Epithelial cell of esophagus (primary cell): ENCODE results near the gene AHCYL2.

ENCODE experiments used
- DNase-seq: peaks from one replicate; pipeline ENCODE4 v3.0.0; 2010; ENCODE audit warnings: low read depth
- H3K4me3 ChIP-seq: 2 replicates; pipeline ENCODE4 v1.5.1; 2011; ENCODE audit warnings: mild to moderate bottlenecking, low read length, control low read depth
- TF ChIP-seq, protein P1 (sequence below): IDR thresholded peaks from 2 replicates; pipeline ENCODE4 v1.5.1; 2011; ENCODE audit warnings: low read depth, mild to moderate bottlenecking, low read length, control low read depth, inconsistent platforms; ENCODE audit not compliant: insufficient read depth; ENCODE audit errors: missing control alignments

Gene AHCYL2

DNA sequence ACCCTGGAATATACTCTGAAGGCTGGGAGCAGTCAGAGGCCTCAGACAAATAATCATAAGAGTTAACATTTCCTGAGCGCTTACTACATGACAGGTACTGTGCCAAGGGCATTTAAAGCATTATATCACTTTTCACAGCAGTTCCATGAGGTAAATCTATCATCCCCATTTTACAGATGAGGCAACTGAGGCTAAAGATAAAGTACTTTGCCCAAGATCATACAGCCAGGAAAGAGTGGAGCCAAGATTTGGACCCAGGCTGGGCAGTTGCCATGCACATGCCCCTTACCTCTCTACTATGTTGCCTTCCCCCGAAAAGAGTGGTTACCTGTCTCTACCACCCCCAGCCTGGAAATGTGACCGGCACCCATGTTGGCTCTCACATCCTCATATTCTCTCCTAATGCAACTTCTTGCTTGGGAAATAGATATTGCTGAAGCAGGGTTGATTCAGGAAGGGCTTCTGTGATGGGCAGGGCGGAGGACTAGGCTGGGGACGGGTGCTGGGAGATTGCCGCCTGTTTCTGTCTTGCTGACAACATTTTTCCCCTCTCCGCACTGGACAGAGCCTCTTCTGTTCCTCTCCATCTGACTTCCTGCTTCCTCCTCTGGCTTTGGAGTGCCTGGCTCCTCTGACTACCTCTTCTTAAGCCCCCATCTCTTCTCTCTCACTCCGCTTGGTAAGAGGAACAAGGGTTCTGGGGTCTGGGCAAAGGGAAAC lies 22.6 kb upstream of the AHCYL2 start:
- no peak overlapping the region for H3K4me3 ChIP-seq
- no peak for DNase-seq
- TF ChIP-seq, protein P1, sequence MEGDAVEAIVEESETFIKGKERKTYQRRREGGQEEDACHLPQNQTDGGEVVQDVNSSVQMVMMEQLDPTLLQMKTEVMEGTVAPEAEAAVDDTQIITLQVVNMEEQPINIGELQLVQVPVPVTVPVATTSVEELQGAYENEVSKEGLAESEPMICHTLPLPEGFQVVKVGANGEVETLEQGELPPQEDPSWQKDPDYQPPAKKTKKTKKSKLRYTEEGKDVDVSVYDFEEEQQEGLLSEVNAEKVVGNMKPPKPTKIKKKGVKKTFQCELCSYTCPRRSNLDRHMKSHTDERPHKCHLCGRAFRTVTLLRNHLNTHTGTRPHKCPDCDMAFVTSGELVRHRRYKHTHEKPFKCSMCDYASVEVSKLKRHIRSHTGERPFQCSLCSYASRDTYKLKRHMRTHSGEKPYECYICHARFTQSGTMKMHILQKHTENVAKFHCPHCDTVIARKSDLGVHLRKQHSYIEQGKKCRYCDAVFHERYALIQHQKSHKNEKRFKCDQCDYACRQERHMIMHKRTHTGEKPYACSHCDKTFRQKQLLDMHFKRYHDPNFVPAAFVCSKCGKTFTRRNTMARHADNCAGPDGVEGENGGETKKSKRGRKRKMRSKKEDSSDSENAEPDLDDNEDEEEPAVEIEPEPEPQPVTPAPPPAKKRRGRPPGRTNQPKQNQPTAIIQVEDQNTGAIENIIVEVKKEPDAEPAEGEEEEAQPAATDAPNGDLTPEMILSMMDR, result no peak

DNA sequence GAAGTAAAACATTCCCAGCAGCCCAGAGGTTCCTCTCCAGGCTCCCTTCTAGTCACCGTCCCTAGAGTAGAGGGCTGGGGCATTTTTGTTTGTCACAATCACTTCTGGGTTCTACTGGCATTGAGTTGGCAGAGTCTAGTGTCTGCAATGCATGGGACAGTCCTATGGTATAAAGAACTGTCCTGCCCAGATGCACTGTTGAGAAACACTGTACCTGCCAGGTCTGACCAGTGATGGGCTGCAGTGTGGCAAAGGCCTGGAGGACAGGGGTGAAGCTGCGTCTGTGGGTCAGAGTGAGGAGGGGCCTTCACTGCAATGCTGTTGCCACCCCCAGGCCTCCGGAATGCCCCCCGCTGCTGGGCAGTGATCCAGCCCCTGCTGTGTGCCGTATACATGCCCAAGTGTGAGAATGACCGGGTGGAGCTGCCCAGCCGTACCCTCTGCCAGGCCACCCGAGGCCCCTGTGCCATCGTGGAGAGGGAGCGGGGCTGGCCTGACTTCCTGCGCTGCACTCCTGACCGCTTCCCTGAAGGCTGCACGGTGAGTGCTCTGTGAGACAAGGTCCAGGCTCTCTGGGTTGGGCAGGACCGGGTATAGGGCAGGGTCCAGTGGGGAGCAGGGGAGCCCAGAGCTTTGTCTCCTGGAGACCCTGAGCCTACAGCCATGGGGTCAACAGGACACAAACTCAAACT lies 21.6 kb upstream of the AHCYL2 start:
- DNase-seq, result no peak
- no peak overlapping the region for H3K4me3 ChIP-seq
- TF ChIP-seq, protein P1, result no peak

DNA sequence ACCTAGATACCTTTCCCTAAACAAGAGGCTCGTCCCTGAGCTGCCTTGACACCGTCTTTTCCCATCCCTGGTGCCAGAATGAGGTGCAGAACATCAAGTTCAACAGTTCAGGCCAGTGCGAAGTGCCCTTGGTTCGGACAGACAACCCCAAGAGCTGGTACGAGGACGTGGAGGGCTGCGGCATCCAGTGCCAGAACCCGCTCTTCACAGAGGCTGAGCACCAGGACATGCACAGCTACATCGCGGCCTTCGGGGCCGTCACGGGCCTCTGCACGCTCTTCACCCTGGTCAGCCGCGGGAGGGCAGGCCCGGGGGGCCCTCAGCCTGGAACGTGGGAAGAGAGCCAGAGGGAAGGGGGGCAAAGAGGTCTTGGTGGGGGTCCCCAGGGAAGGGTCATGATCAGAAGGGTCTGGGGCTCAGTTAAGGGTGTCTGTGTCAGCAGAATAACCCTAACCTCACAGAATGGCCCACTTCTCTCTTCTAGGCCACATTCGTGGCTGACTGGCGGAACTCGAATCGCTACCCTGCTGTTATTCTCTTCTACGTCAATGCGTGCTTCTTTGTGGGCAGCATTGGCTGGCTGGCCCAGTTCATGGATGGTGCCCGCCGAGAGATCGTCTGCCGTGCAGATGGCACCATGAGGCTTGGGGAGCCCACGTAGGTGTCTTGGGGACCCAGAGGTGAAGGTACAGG lies 19.6 kb upstream of the AHCYL2 start:
- H3K4me3 ChIP-seq, result no peak overlapping the region
- no peak for DNase-seq
- TF ChIP-seq, protein P1, result no peak

DNA sequence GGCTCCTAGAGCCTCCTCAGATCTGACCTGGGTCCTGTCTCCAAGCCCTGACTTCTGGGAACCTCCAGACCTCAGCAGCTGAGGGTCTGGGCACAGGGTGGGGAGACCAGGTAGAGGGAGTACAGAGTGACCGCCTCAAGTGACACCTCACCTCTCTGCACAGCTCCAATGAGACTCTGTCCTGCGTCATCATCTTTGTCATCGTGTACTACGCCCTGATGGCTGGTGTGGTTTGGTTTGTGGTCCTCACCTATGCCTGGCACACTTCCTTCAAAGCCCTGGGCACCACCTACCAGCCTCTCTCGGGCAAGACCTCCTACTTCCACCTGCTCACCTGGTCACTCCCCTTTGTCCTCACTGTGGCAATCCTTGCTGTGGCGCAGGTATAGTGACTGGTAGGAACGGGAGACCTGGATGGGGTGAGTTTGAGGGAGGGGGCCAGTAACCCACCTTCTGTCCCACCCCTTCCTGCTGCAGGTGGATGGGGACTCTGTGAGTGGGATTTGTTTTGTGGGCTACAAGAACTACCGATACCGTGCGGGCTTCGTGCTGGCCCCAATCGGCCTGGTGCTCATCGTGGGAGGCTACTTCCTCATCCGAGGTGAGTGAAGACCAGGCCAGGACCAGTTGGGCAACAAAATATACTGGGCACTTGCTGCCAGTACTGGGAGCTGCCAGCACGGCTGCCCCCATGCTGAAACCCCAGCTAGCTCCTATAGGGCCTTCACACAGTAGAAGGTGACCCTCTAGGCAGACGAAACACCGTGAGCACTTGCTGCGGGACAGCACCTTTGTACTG lies 18.6 kb upstream of the AHCYL2 start:
- TF ChIP-seq, protein P1, result no peak
- DNase-seq, result no peak
- no peak overlapping the region for H3K4me3 ChIP-seq

DNA sequence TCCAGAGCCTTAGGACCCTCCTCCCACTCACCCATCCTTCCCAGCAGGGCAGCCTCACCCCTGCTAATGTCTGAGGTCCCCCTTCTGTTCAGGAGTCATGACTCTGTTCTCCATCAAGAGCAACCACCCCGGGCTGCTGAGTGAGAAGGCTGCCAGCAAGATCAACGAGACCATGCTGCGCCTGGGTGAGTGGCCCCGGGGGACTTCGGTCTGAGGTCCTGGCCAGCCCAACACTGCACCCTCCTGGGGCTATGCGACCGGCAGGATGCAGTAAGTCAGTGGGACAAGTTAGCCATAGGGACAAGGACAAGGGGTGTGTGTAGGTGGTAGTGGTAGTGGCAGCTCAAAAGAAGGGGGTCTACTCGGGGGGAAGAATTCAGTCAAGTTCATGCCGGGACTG lies 16.2 kb upstream of the AHCYL2 start:
- TF ChIP-seq, protein P1, result no peak
- DNase-seq, result no peak
- H3K4me3 ChIP-seq, result no peak overlapping the region

DNA sequence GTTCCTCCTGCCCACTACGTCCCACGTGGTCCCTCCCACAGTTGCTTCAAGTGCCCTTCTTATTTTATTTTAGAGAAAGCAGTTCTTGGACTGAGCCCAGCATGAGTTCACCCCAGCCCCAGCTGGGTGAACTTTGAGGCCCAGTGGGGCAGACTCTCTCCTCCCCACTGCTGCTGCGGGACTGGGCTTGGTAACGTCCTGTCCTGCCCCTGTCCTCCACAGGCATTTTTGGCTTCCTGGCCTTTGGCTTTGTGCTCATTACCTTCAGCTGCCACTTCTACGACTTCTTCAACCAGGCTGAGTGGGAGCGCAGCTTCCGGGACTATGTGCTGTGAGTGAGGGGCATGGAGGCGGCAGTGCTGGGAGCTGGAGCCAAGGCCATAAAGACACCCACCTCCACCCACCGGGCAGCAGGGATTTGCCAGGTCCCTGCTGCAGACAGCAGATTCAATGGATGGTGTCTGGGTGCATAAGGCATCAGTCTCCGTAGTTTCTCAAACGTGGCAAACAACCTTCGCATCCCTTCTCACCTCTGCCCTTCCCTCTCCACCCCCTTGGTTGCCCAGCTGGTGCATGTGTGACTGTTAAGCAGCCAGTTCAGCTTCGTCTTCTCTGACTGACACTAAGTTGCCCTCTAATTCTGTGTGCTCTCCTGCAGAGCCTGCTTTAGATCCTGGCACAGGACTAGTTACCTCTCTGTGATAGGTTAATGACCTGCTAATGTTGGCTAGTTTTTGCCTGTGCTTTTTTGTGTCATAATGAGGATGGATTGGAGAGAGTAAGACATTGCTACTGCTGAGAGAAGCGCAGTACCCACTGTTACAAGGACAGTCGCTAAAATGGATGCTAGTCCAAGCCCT lies 15.5 kb upstream of the AHCYL2 start:
- TF ChIP-seq, protein P1, result no peak
- no peak overlapping the region for H3K4me3 ChIP-seq
- no peak for DNase-seq
